Body of pancreas (tissue), 4 donors: ENCODE measurements around the gene PHF19. TPM values are rescaled to one million over a fixed set of nuclear protein-coding genes. Genes with fewer than 3 reads are reported as not detected.

ENCODE experiments used
- ATAC-seq: fragments of 150-250 bp; one replicate; pipeline ENCODE4 v1.9.1; 2016
- DNase-seq, 4 donors: peaks; one replicate each; pipeline ENCODE4 v3.0.0-alpha.2; 2019
- H3K27ac ChIP-seq, 4 donors: fragments of 200-600 bp; sonication (generic); 1 replicate in 3 of 4; 2 replicates in 1 of 4; pipeline versions ENCODE4 v1.5.1 to v1.6.1; 2016 to 2019; ENCODE audit warnings: mild to moderate bottlenecking in 1 of 4, mixed read lengths in 1 of 4, moderate library complexity in 1 of 4
- H3K27me3 ChIP-seq, 2 donors: fragments of 200-600 bp; sonication (generic); one replicate each; pipeline ENCODE4 v1.6.0; 2016; ENCODE audit warnings: mild to moderate bottlenecking in 1 of 2
- H3K36me3 ChIP-seq, 2 donors: fragments of 200-600 bp; sonication (generic); replicated peaks in 1 of 2; 2 replicates each; pipeline ENCODE4 v1.5.1; 2016; ENCODE audit warnings: low read depth in 2 of 2; ENCODE audit not compliant: insufficient read depth in 1 of 2
- H3K4me1 ChIP-seq: fragments of 200-600 bp; sonication (generic); one replicate; pipeline ENCODE4 v1.6.0; 2016
- H3K4me3 ChIP-seq, 2 donors: fragments of 200-600 bp; sonication (generic); 1 replicate in 1 of 2; 2 replicates in 1 of 2; pipeline ENCODE4 v1.5.1; 2016 to 2019
- H3K9me3 ChIP-seq, 3 donors: fragments of 200-600 bp; sonication (generic); 1 replicate in 2 of 3; 2 replicates in 1 of 3; pipeline ENCODE4 v1.5.1; 2016
- CTCF ChIP-seq, 7 experiments: fragments of 450-650 bp in 4 of 7; fragments of 200-600 bp in 3 of 7; sonication (generic) in 3 of 7; IDR thresholded peaks; one replicate each; pipeline ENCODE4 v1.5.1; 2016 to 2019; ENCODE audit warnings: antibody characterized with exemption in 7 of 7
- POLR2A ChIP-seq, 3 donors: fragments of 450-650 bp; IDR thresholded peaks; one replicate each; pipeline ENCODE4 v1.6.1; 2016; ENCODE audit warnings: antibody characterized with exemption in 3 of 3, mild to moderate bottlenecking in 2 of 3
- WGBS, 2 donors: methylation state at CpG; one replicate each; pipeline ENCODE4 v1.1.5; 2017; 5-methylcytosine and 5-hydroxymethylcytosine counted together
- intact Hi-C: fragments of 100-400 bp; cut with DNase I; formaldehyde crosslinking; loops from one replicate; pipeline ENCODE4 v1.15.1; 2023
- total RNA-seq, 2 donors: library from RNA; depleted of rRNA; stranded (reverse); fragments of >200 nt; gene quantifications; one replicate each; pipeline ENCODE4 v1.1.0, GENCODE V29; 2016

The PHF19 gene
- total RNA-seq, 2 donors from 2014 or later = 5.4 to 6.9 TPM

GRCh38 chr9:120879446-120879845 is 2.5 kb upstream of the PHF19 start:
- peaks cover 19% of the 10 kb centered on the region for H3K4me1 ChIP-seq
- ATAC-seq = no peak
- no peaks in the 10 kb centered on the region for H3K9me3 ChIP-seq
- TF ChIP-seq POLR2A (IDR thresholded peaks at IDR 0.05) = no peak
- TF ChIP-seq CTCF (IDR thresholded peaks at IDR 0.05) = no peak
- H3K27ac ChIP-seq = no peak overlapping the region
- intact Hi-C loops = loop anchor here (5.0 kb wide), 1 partner anchor 48 kb away; the partner anchor contains the start of gene TRAF1
- H3K4me3 ChIP-seq = no peak overlapping the region
- no peaks in the 10 kb centered on the region for H3K36me3 ChIP-seq
- 69 to 74% methylated on average over 6 of the region's 6 CpGs for WGBS, 2 donors
- DNase-seq = no peak
- H3K27me3 ChIP-seq = no peaks in the 10 kb centered on the region

- H3K4me1 ChIP-seq = peaks cover 19% of the 10 kb centered on the region
- WGBS, 2 donors = 72 to 81% methylated on average over 8 of the region's 8 CpGs
- no peaks in the 10 kb centered on the region for H3K9me3 ChIP-seq
- no peaks in the 10 kb centered on the region for H3K36me3 ChIP-seq
- H3K4me3 ChIP-seq = no peak overlapping the region
- ATAC-seq (no peak), DNase-seq (no peak)
- TF ChIP-seq POLR2A (IDR thresholded peaks at IDR 0.05) (no peak), CTCF (IDR thresholded peaks at IDR 0.05) (no peak)
- intact Hi-C loops = loop anchor here (5.0 kb wide), 1 partner anchor 49 kb away; the partner anchor contains the start of gene TRAF1
- no peaks in the 10 kb centered on the region for H3K27me3 ChIP-seq
- no peak overlapping the region for H3K27ac ChIP-seq
These were observed 1.5 kb upstream of the PHF19 start for GRCh38 chr9:120878188-120879130.

- 3 to 36% methylated on average over 4 to 55 of the region's 63 CpGs for WGBS, 2 donors
- intact Hi-C loops = loop anchor here (5.0 kb wide), 1 partner anchor 50 kb away; the partner anchor contains the start of gene TRAF1
These were observed 467 bp upstream of the PHF19 start for GRCh38 chr9:120877276-120878034.

More at GRCh38 chr9:120877276-120878034, 467 bp upstream of the PHF19 start:
- H3K4me3 ChIP-seq = no peak overlapping the region
- H3K27me3 ChIP-seq = no peaks in the 10 kb centered on the region
- H3K4me1 ChIP-seq = peaks cover 19% of the 10 kb centered on the region
- DNase-seq (peak; percentile 42 to 63 (median 56)), ATAC-seq (peak; percentile 57)
- no peak for TF ChIP-seq CTCF (IDR thresholded peaks at IDR 0.05)
- peak in 1 of 3 donors; percentile 12 for TF ChIP-seq POLR2A (IDR thresholded peaks at IDR 0.05)
- peak overlapping the region in 2 of 4 donors; percentile 15 to 49 for H3K27ac ChIP-seq
- no peaks in the 10 kb centered on the region for H3K9me3 ChIP-seq
- no peaks in the 10 kb centered on the region for H3K36me3 ChIP-seq
